ENCODE measurements around the gene DAP. TPM values are rescaled to one million over a fixed set of nuclear protein-coding genes. Genes with fewer than 3 reads are reported as not detected.

DAP gene
- total and polyA plus RNA-seq, 12 donors, result 14.2 to 52.5 (median 28.0) TPM

- H3K4me1 ChIP-seq, result peaks cover 0 to 1% (median 0%) of the 10 kb centered on the region in 9 donors
- intact Hi-C loops (cut with DNase I), result no loop called here
Measured at GRCh38 chr5:10715605-10716290, 45.3 kb downstream of the DAP start.

DNA sequence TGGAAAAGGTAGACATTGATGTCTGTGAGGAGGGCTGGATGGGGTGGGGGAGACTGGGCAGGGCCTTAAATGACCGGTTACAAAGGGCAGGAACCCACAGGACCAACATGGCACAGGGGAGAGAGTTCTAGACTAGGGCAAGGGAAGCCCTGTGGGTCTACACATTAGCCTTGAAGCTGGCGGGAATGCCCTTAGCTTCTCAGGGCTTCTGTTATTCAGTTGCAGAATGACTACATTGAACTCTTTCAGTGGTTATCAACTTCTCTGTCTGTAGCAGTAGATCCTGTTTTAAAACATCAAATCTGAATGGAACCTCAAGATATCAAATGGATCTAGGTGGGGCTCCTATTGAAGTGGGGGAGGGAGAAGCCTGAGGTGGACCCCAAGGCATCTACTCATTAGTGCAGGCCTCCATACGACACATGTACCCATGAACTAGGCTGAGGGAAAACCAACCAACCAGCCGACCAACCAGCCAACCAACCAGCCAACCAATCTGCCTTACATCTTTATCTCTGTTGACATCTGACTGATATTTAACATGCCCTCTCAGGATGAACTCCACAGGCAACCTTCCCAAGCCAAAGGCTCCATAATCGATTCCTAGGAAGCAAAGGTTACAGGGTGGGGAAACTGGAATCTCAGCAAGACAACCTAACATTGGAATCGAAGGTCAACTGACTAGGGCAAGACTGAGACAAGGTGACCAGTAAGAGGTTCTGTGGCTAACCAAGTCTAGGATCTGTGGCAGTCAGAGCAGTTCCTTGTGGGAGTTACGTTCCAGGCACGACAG, 48.3 kb downstream of the DAP start:
- Histone ChIP-seq H3K36me3 (peaks cover 0 to 43% (median 0%) of the 10 kb centered on the region in 9 donors), H3K9me3 (no peaks in the 10 kb centered on the region), H3K4me3 (no peak overlapping the region), H3K27me3 (no peaks in the 10 kb centered on the region), H3K27ac (no peak overlapping the region), H3K4me1 (peaks cover 0 to 17% (median 4%) of the 10 kb centered on the region in 9 donors)
- 95 to 98% methylated on average over 8 of the region's 8 CpGs for WGBS, 2 donors
- ATAC-seq, result no peak
- DNase-seq, result no peak
- intact Hi-C loops (cut with DNase I), result no loop called here
- TF ChIP-seq CTCF (IDR thresholded peaks at IDR 0.05), result no peak

More at GRCh38 chr5:10715605-10716290, 45.3 kb downstream of the DAP start:
- ATAC-seq, result no peak
- H3K27ac ChIP-seq, result no peak overlapping the region
- TF ChIP-seq CTCF (IDR thresholded peaks at IDR 0.05), result no peak
- 79 to 82% methylated on average over 9 of the region's 9 CpGs for WGBS, 2 donors
- H3K9me3 ChIP-seq, result no peaks in the 10 kb centered on the region
- H3K36me3 ChIP-seq, result peaks cover 0 to 48% (median 0%) of the 10 kb centered on the region in 9 donors
- no peaks in the 10 kb centered on the region for H3K27me3 ChIP-seq
- no peak overlapping the region for H3K4me3 ChIP-seq
- DNase-seq, result no peak

DNA sequence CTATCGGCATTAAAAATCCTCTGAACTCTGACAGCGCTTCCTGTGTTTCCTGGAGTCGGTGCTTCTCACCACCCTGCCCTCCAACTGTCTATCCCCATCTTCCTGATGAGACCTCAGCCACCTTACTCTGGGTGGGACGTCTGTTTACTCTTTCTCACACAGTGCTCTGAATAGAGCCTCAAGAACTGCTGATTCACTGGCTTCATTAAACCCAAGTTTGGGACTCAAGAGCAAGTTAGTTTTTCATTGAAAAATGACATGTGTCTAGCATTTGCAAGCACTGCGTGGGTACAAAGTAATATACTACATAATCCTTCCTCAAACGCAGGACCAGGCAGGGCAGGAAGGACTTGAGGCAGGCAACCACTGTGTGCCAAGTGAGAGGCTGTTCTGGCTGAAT, 49.5 kb downstream of the DAP start:
- H3K4me3 ChIP-seq, result no peak overlapping the region
- H3K27ac ChIP-seq, result peak overlapping the region in 1 of 10 donors; percentile 66
- peaks cover 0 to 41% (median 0%) of the 10 kb centered on the region in 9 donors for H3K36me3 ChIP-seq
- no peaks in the 10 kb centered on the region for H3K27me3 ChIP-seq
- no peak for TF ChIP-seq CTCF (IDR thresholded peaks at IDR 0.05)
- H3K9me3 ChIP-seq, result no peaks in the 10 kb centered on the region
- H3K4me1 ChIP-seq, result peaks cover 0 to 17% (median 4%) of the 10 kb centered on the region in 9 donors
- intact Hi-C loops (cut with DNase I), result no loop called here
- WGBS, 2 donors, result 78 to 86% methylated on average over 6 of the region's 6 CpGs
- DNase-seq, result no peak
- no peak for ATAC-seq

DNA sequence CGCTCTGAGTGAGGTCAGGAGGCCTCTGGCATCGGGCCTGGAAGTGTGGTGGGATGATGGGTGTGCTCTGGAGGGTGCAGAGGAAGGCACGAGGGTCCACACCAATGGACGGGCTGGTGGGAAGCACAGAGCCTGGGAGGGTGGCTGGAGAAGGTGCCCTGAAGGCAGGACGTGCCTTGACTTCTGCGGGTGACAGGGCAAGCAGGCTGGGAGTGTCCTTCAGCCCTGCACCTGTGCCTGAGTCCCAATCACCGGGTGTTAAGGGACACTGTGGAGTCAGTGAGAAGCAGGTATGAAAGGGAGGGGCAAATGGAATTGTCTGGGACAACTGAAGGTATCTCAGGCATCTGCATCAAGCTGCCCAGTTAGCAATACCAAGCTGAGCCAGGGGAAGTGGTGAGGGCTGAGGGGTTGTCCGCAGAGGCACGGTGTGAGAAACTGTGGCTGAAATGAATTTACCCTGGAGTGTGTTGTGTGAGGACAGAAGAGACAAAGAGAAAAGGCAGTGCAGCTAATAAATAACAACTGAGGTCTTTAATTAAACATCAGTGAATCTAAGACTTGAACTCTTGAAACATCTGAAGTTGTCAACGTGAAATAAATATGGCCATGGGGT, 50.4 kb downstream of the DAP start:
- DNase-seq, result no peak
- H3K4me1 ChIP-seq, result peaks cover 0 to 17% (median 4%) of the 10 kb centered on the region in 9 donors
- H3K9me3 ChIP-seq, result no peaks in the 10 kb centered on the region
- H3K36me3 ChIP-seq, result peaks cover 0 to 32% (median 0%) of the 10 kb centered on the region in 9 donors
- H3K27ac ChIP-seq, result peak overlapping the region in 2 of 10 donors; percentile 44 to 66
- H3K27me3 ChIP-seq, result no peaks in the 10 kb centered on the region
- peak in 1 of 8 donors; percentile 13 for ATAC-seq
- no peak for TF ChIP-seq CTCF (IDR thresholded peaks at IDR 0.05)
- H3K4me3 ChIP-seq, result no peak overlapping the region
- intact Hi-C loops (cut with DNase I), result no loop called here
- 83 to 89% methylated on average over 10 of the region's 10 CpGs for WGBS, 2 donors
